HG03045 (cell line): ENCODE data around the gene CPB1.
"Not testable (repeated sequence)": the region's sequence is repeated elsewhere in the genome, so short reads cannot be mapped to it uniquely, and the experiment has no call there.

ENCODE experiments used
- ATAC-seq: cut with Tn5 transposase; IDR thresholded peaks from one replicate; pipeline ENCODE4 v1.9.1; 2021; ENCODE audit warnings: mild to moderate bottlenecking, moderate library complexity; ENCODE audit not compliant: unreplicated experiment

CPB1 gene

GRCh38 chr3:148827585-148827984 is at the start of gene CPB1:
CPB1 (plus strand) TSS chr3:148827811; CDS start chr3:148827824, 13 bp downstream.
- no peak for ATAC-seq

GRCh38 chr3:148778926-148779325 is 48.7 kb upstream of the CPB1 start:
- no peak for ATAC-seq

- not testable (repeated sequence) for ATAC-seq
Observed at GRCh38 chr3:148785026-148785425, 42.6 kb upstream of the CPB1 start.

GRCh38 chr3:148786159-148786558 is 41.5 kb upstream of the CPB1 start:
- ATAC-seq = not testable (repeated sequence)

- no peak for ATAC-seq
Observed at GRCh38 chr3:148789146-148789545, 38.5 kb upstream of the CPB1 start.

- no peak for ATAC-seq
Observed at GRCh38 chr3:148789906-148790305, 37.7 kb upstream of the CPB1 start.

GRCh38 chr3:148790370-148790769 is 37.2 kb upstream of the CPB1 start:
- no peak for ATAC-seq

- no peak for ATAC-seq
Observed at GRCh38 chr3:148790851-148791735, 36.5 kb upstream of the CPB1 start.

GRCh38 chr3:148791920-148792319 is 35.7 kb upstream of the CPB1 start:
- ATAC-seq = no peak

- no peak for ATAC-seq
Observed at GRCh38 chr3:148792516-148792915, 35.1 kb upstream of the CPB1 start.

- ATAC-seq = no peak
Observed at GRCh38 chr3:148796799-148797198, 30.8 kb upstream of the CPB1 start.

GRCh38 chr3:148797795-148798194 is 29.8 kb upstream of the CPB1 start:
- ATAC-seq = no peak

- ATAC-seq = no peak
Observed at GRCh38 chr3:148800414-148800813, 27.2 kb upstream of the CPB1 start.

- ATAC-seq = no peak
Observed at GRCh38 chr3:148809835-148810234, 17.8 kb upstream of the CPB1 start.

- ATAC-seq = no peak
Observed at GRCh38 chr3:148815316-148816110, 12.1 kb upstream of the CPB1 start.

GRCh38 chr3:148816427-148816826 is 11.2 kb upstream of the CPB1 start:
- no peak for ATAC-seq

GRCh38 chr3:148816981-148817525 is 10.6 kb upstream of the CPB1 start:
- ATAC-seq = no peak

GRCh38 chr3:148820361-148821245 is 7.0 kb upstream of the CPB1 start:
- ATAC-seq = no peak

GRCh38 chr3:148823026-148823425 is 4.6 kb upstream of the CPB1 start:
- ATAC-seq = no peak

- ATAC-seq = no peak
Observed at GRCh38 chr3:148825476-148825875, 2.1 kb upstream of the CPB1 start.
